GM12878 (cell line): Measurements from ENCODE around the gene CBX7. TPM values are rescaled to one million over a fixed set of nuclear protein-coding genes. Genes with fewer than 3 reads are reported as not detected.

Source experiments
- ATF7 ChIP-seq: fragments of 450-650 bp; IDR thresholded peaks from 2 replicates; pipeline ENCODE4 v1.6.1; 2016; ENCODE audit warnings: low read depth, mild to moderate bottlenecking
- BCLAF1 ChIP-seq: fragments of 450-650 bp; IDR thresholded peaks from 2 replicates; pipeline ENCODE4 v1.6.1; 2017; ENCODE audit warnings: antibody characterized with exemption, mild to moderate bottlenecking, moderate library complexity
- BHLHE40 ChIP-seq, 2 experiments: fragments of 450-650 bp in 1 of 2; IDR thresholded peaks; 2 replicates each; pipeline ENCODE4 v1.6.1; 2011 to 2017; ENCODE audit warnings: low read depth in 2 of 2, borderline replicate concordance in 1 of 2, improper control_type of control experiment in 1 of 2, low read length in 1 of 2, mild to moderate bottlenecking in 1 of 2
- CREM ChIP-seq: IDR thresholded peaks from 2 replicates; pipeline ENCODE4 v1.6.1; 2014; ENCODE audit warnings: antibody characterized with exemption, low read depth
- FOXM1 ChIP-seq: IDR thresholded peaks from 2 replicates; pipeline ENCODE4 v1.6.1; 2012; ENCODE audit warnings: low read depth, mild to moderate bottlenecking, inconsistent platforms, low read length, moderate library complexity
- IRF3 ChIP-seq: fragments of 450-650 bp; IDR thresholded peaks from 2 replicates; pipeline ENCODE4 v1.6.1; 2014; ENCODE audit warnings: mild to moderate bottlenecking
- MEF2B ChIP-seq: fragments of 450-650 bp; IDR thresholded peaks from 2 replicates; pipeline ENCODE4 v1.6.1; 2018; ENCODE audit warnings: mild to moderate bottlenecking, moderate library complexity; ENCODE audit not compliant: partially characterized antibody, poor library complexity, severe bottlenecking
- MXI1 ChIP-seq: fragments of 150-350 bp; IDR thresholded peaks from 2 replicates; pipeline ENCODE4 v1.6.1; 2011; ENCODE audit warnings: low read depth, mild to moderate bottlenecking, inconsistent platforms, low read length, improper control_type of control experiment
- NBN ChIP-seq: fragments of 450-650 bp; IDR thresholded peaks from 2 replicates; pipeline ENCODE4 v1.6.1; 2016
- NFIC ChIP-seq: IDR thresholded peaks from 2 replicates; pipeline ENCODE4 v1.6.1; 2012; ENCODE audit warnings: low read depth, mild to moderate bottlenecking, inconsistent platforms, low read length, moderate library complexity
- POLR2AphosphoS2 ChIP-seq: IDR thresholded peaks from 2 replicates; pipeline ENCODE4 v1.6.1; 2011; ENCODE audit warnings: low read depth, mild to moderate bottlenecking, low read length, improper control_type of control experiment, moderate library complexity
- RFX5 ChIP-seq: IDR thresholded peaks from 2 replicates; pipeline ENCODE4 v1.6.1; 2011; ENCODE audit warnings: low read depth, low read length, improper control_type of control experiment
- SMARCA5 ChIP-seq: fragments of 450-650 bp; IDR thresholded peaks from 2 replicates; pipeline ENCODE4 v1.6.1; 2017; ENCODE audit warnings: mild to moderate bottlenecking
- SUZ12 ChIP-seq: fragments of 200-600 bp; sonication (generic); IDR thresholded peaks from one replicate; pipeline ENCODE4 v1.6.1; 2018; ENCODE audit warnings: antibody characterized with exemption, mild to moderate bottlenecking; ENCODE audit not compliant: unreplicated experiment
- TCF12 ChIP-seq: IDR thresholded peaks from 2 replicates; pipeline ENCODE4 v1.6.1; 2011; ENCODE audit warnings: low read depth, mild to moderate bottlenecking, low read length
- ZBTB11 ChIP-seq: fragments of 450-650 bp; formaldehyde crosslinking; IDR thresholded peaks from 2 replicates; pipeline ENCODE4 v1.5.0; 2022; ENCODE audit warnings: mild to moderate bottlenecking, missing genetic modification characterization
- ZNF24 ChIP-seq: fragments of 450-650 bp; IDR thresholded peaks from 2 replicates; pipeline ENCODE4 v1.6.1; 2017; ENCODE audit warnings: antibody characterized with exemption, mild to moderate bottlenecking
- ZNF687 ChIP-seq: fragments of 450-650 bp; IDR thresholded peaks from 2 replicates; pipeline ENCODE4 v1.6.1; 2017; ENCODE audit warnings: mild to moderate bottlenecking, moderate library complexity
- polyA plus RNA-seq, 11 experiments: library from polyadenylated mRNA; depleted of rRNA in 4 of 11; unstranded in 6 of 11; stranded (reverse) in 5 of 11; fragments of >200 nt; fragmentation: Nextera tagmentation in 4 of 11; fragmentation: Illumina TruSeq in 1 of 11; extraction: Ambion mirVana in 4 of 11; extraction: Trizol in 1 of 11; gene quantifications; 1 replicate in 1 of 11; 2 replicates in 10 of 11; pipeline versions ENCODE4 v1.2.1 to v1.2.3, GENCODE V29; 2011 to 2016; ENCODE audit warnings: inconsistent platforms in 2 of 11, missing spikeins in 2 of 11, low read depth in 1 of 11
- total RNA-seq, 4 experiments: library from RNA; depleted of rRNA in 3 of 4; stranded (reverse); fragments of >200 nt in 3 of 4; fragmentation: Illumina TruSeq in 1 of 4; extraction: Trizol in 1 of 4; gene quantifications; 2 replicates each; pipeline versions ENCODE4 v1.2.1 to v1.2.3, GENCODE V29; 2013 to 2021

Gene CBX7
- total and polyA plus RNA-seq, 10 of the 15 experiments (the other 5 are each of a cell fraction or from before 2014, with no cell fraction given): 0.18 to 17.2 (median 5.6) TPM

GRCh38 chr22:39148727-39149535 lies 3.5 kb downstream of the CBX7 start (continued):
- TF ChIP-seq ZBTB11 (CRISPR knock-in tag): no peak
- peak in 1 of 2 experiments; percentile 48; a peak in 2 of 4 replicates for TF ChIP-seq BHLHE40 (IDR thresholded peaks at IDR 0.05; ENCODE audit: borderline replicate concordance in 1 of 2, low read depth in 2 of 2, low read length in 1 of 2)
- no peak for TF ChIP-seq IRF3
- no peak for TF ChIP-seq SUZ12
- TF ChIP-seq ATF7: peak; percentile 52; the same call in 1 of the 2 replicates
- TF ChIP-seq FOXM1: no peak
- peak; percentile 69; the same call in 1 of the 2 replicates for TF ChIP-seq RFX5
- peak; percentile 45; the same call in 1 of the 2 replicates for TF ChIP-seq POLR2AphosphoS2
- TF ChIP-seq TCF12: 0 out of 2 replicates have a peak, but pooled peaks have one; percentile 17
- TF ChIP-seq NFIC: no peak
- no peak for TF ChIP-seq BCLAF1
- TF ChIP-seq SMARCA5: peak; percentile 100
- TF ChIP-seq ZNF24: no peak
- TF ChIP-seq MEF2B: no peak
- no peak for TF ChIP-seq MXI1
- TF ChIP-seq ZNF687: peak; percentile 66
- TF ChIP-seq NBN: peak; percentile 83
- TF ChIP-seq CREM: no peak
